Uterus (tissue), 4 donors: ENCODE measurements around the gene SRCAP. TPM values are rescaled to one million over a fixed set of nuclear protein-coding genes. Genes with fewer than 3 reads are reported as not detected.

Experiments
- DNase-seq, 2 donors: peaks; one replicate each; pipeline ENCODE4 v3.0.0-alpha.2; 2019 to 2020
- H3K27ac ChIP-seq, 2 donors: fragments of 200-600 bp; sonication (generic); 1 replicate in 1 of 2; 2 replicates in 1 of 2; pipeline ENCODE4 v1.5.1; 2016 to 2018
- H3K27me3 ChIP-seq, 2 donors: fragments of 200-600 bp; sonication (generic); one replicate each; pipeline ENCODE4 v1.5.1; 2018 to 2019; ENCODE audit warnings: control low read depth in 1 of 2
- H3K36me3 ChIP-seq, 2 donors: fragments of 200-600 bp; sonication (generic); one replicate each; pipeline ENCODE4 v1.5.1; 2019; ENCODE audit warnings: control low read depth in 1 of 2
- H3K4me1 ChIP-seq, 2 donors: fragments of 200-600 bp; sonication (generic); one replicate each; pipeline ENCODE4 v1.5.1; 2018 to 2019; ENCODE audit warnings: control low read depth in 1 of 2
- H3K4me3 ChIP-seq, 2 donors: fragments of 200-600 bp; sonication (generic); 1 replicate in 1 of 2; 2 replicates in 1 of 2; pipeline ENCODE4 v1.5.1; 2018 to 2019; ENCODE audit warnings: mild to moderate bottlenecking in 1 of 2
- H3K9me3 ChIP-seq, 2 donors: fragments of 200-600 bp; sonication (generic); one replicate each; pipeline ENCODE4 v1.5.1; 2019; ENCODE audit warnings: control low read depth in 1 of 2
- POLR2A ChIP-seq, 2 donors: fragments of 450-650 bp; IDR thresholded peaks; one replicate each; pipeline ENCODE4 v1.6.1; 2016; ENCODE audit warnings: antibody characterized with exemption in 2 of 2, mild to moderate bottlenecking in 1 of 2, moderate library complexity in 1 of 2
- intact Hi-C: fragments of 100-400 bp; cut with DNase I; formaldehyde crosslinking; loops from one replicate; pipeline ENCODE4 v1.15.1; 2023; ENCODE audit warnings: low total_unique reads
- total RNA-seq, 4 donors: library from RNA; depleted of rRNA in 3 of 4; stranded (reverse); fragments of >200 nt in 3 of 4; gene quantifications; one replicate each; pipeline versions ENCODE4 v1.1.0 to v1.2.4, GENCODE V29; 2014 to 2023
- TF ChIP-seq, protein P1 (sequence below), 4 experiments: fragments of 200-600 bp in 2 of 4; fragments of 450-650 bp in 2 of 4; sonication (generic) in 2 of 4; IDR thresholded peaks; one replicate each; pipeline ENCODE4 v1.5.1; 2016 to 2019; ENCODE audit warnings: antibody characterized with exemption in 4 of 4, mild to moderate bottlenecking in 2 of 4, moderate library complexity in 1 of 4
- donor health status: DM: yes; HTN: yes; CAD: no.

The SRCAP gene
- total RNA-seq, 4 donors from 2014 or later: 5.6 to 80.7 (median 26.0) TPM

DNA sequence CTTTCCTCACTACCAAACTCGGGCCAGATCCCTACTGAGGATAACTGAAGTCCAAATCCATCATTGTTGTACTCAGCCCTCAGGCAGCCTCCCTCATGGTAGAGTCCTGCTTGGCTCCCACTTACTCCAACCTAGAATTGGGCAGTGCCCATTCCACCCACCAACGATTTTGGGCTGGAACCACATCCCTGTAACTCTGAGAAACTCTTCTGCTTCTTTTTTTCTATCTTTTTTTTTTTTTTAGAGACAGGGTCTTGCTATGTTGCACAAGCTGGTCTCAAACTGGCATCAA is 47.0 kb upstream of the SRCAP start:
- Histone ChIP-seq H3K4me3 (peak overlapping the region; percentile 77 to 83), H3K36me3 (no peaks in the 10 kb centered on the region), H3K4me1 (peaks cover 0 to 7% of the 10 kb centered on the region in 2 donors), H3K27me3 (no peaks in the 10 kb centered on the region), H3K27ac (peak overlapping the region; percentile 94 to 95), H3K9me3 (no peaks in the 10 kb centered on the region)
- intact Hi-C loops: no loop called here
- TF ChIP-seq POLR2A (IDR thresholded peaks at IDR 0.05): no peak
- TF ChIP-seq, protein P1, sequence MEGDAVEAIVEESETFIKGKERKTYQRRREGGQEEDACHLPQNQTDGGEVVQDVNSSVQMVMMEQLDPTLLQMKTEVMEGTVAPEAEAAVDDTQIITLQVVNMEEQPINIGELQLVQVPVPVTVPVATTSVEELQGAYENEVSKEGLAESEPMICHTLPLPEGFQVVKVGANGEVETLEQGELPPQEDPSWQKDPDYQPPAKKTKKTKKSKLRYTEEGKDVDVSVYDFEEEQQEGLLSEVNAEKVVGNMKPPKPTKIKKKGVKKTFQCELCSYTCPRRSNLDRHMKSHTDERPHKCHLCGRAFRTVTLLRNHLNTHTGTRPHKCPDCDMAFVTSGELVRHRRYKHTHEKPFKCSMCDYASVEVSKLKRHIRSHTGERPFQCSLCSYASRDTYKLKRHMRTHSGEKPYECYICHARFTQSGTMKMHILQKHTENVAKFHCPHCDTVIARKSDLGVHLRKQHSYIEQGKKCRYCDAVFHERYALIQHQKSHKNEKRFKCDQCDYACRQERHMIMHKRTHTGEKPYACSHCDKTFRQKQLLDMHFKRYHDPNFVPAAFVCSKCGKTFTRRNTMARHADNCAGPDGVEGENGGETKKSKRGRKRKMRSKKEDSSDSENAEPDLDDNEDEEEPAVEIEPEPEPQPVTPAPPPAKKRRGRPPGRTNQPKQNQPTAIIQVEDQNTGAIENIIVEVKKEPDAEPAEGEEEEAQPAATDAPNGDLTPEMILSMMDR (IDR thresholded peaks at IDR 0.05): no peak
- DNase-seq: no peak

DNA sequence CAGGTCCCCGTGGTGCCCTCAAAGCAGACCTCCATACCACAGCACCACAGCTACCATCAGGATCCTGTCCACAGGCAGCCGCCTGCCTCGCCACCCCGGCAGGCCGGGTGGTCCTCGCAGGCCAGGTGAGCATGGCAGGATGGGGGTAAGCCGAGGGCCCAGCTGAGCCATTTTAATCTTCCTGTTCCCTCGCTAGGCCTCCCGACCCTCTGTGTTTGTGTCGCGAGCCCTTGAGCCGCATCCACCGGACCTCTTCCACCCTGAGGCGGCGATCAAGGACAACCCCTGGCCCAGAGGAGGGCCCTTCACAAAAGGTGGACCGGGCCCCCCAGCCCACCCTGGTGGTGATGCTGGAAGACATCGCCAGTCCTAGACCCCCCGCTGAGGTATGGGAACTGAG is 46.3 kb upstream of the SRCAP start:
- no peak for TF ChIP-seq POLR2A (IDR thresholded peaks at IDR 0.05)
- TF ChIP-seq, protein P1 (IDR thresholded peaks at IDR 0.05): no peak
- Histone ChIP-seq H3K36me3 (no peaks in the 10 kb centered on the region), H3K27me3 (no peaks in the 10 kb centered on the region), H3K4me3 (no peak overlapping the region), H3K27ac (peak overlapping the region in 1 of 2 donors; percentile 95), H3K4me1 (peaks cover 0 to 7% of the 10 kb centered on the region in 2 donors), H3K9me3 (no peaks in the 10 kb centered on the region)
- no peak for DNase-seq
- intact Hi-C loops: no loop called here

DNA sequence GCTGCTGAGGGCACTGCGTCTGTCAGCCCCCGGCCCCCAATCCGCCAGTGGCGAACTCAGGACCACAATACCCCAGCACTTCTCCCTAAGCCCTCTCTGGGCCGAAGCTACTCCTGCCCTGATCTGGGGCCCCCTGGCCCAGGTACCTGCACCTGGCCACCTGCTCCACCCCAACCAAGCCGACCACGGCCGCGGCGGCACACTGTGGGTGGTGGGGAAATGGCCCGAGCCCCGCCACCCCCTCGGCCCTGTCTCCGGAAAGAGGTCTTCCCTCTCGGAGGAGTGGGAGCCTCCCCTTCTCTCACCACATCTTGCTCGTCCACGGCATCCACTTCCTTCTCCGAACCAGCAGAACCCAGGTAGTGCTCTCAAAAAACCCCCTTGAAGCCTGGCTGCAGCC is 44.1 kb upstream of the SRCAP start:
- no peaks in the 10 kb centered on the region for H3K36me3 ChIP-seq
- no peaks in the 10 kb centered on the region for H3K9me3 ChIP-seq
- H3K4me1 ChIP-seq: peaks cover 0 to 7% of the 10 kb centered on the region in 2 donors
- H3K27ac ChIP-seq: no peak overlapping the region
- no peaks in the 10 kb centered on the region for H3K27me3 ChIP-seq
- TF ChIP-seq, protein P1 (IDR thresholded peaks at IDR 0.05): no peak
- no peak for TF ChIP-seq POLR2A (IDR thresholded peaks at IDR 0.05)
- DNase-seq: no peak
- intact Hi-C loops: no loop called here
- no peak overlapping the region for H3K4me3 ChIP-seq

DNA sequence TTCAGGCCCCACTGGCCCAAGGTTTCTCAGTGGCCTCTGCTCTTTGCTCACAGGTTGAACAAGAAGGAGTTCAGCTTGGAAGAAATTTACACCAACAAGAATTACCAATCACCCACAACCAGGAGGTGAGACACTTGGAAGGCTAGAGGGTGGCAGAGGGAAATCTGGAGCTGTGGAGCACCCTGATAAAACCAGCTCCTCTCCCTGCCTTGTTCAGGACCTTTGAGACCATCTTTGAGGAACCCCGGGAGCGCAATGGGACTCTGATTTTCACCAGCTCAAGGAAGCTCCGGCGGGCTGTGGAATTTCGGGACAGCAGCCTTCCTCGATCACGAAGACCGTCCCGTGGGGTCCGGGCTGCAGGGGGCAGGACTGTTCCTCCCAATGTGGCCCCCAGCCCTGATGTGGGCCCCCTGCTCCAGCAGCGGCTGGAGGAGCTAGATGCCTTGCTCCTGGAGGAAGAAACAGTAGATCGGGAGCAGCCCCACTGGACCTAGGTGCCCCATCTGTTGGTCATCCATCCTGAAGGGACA is 43.1 kb upstream of the SRCAP start:
- no peak overlapping the region for H3K27ac ChIP-seq
- no peak overlapping the region for H3K4me3 ChIP-seq
- H3K9me3 ChIP-seq: no peaks in the 10 kb centered on the region
- peaks cover 0 to 16% of the 10 kb centered on the region in 2 donors for H3K4me1 ChIP-seq
- no peak for DNase-seq
- TF ChIP-seq, protein P1 (IDR thresholded peaks at IDR 0.05): no peak
- no peak for TF ChIP-seq POLR2A (IDR thresholded peaks at IDR 0.05)
- H3K36me3 ChIP-seq: no peaks in the 10 kb centered on the region
- no peaks in the 10 kb centered on the region for H3K27me3 ChIP-seq
- intact Hi-C loops: no loop called here

DNA sequence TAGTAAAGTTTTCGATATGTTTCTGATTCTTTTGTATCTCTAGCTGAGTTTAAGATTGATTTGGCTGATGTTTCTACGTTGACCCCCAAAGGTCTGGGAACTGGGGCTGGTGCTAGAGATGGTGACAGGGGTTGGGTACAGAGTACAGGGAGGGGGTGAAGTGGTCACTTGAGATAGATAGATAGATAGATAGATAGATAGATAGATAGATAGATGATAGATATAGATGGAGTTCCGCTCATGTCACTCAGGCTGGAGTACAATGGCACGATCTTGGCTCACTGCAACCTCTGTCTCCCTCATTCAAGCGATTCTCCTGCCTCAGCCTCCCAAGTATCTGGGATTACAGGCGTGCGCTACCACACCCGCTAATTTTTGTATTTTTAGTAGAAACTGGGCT is 42.6 kb upstream of the SRCAP start:
- TF ChIP-seq POLR2A (IDR thresholded peaks at IDR 0.05): no peak
- TF ChIP-seq, protein P1 (IDR thresholded peaks at IDR 0.05): no peak
- Histone ChIP-seq H3K27me3 (no peaks in the 10 kb centered on the region), H3K4me3 (no peak overlapping the region), H3K36me3 (no peaks in the 10 kb centered on the region), H3K27ac (peak overlapping the region in 1 of 2 donors; percentile 88), H3K9me3 (no peaks in the 10 kb centered on the region), H3K4me1 (peaks cover 0 to 20% of the 10 kb centered on the region in 2 donors)
- no peak for DNase-seq
- intact Hi-C loops: no loop called here
